Type B pancreatic cell (in vitro differentiated cells): ENCODE measurements around the gene TMEM220. TPM values are rescaled to one million over a fixed set of nuclear protein-coding genes. Genes with fewer than 3 reads are reported as not detected.

Experiments
- DNase-seq: peaks from one replicate; pipeline ENCODE4 v3.0.0; 2021; ENCODE audit warnings: mixed read lengths; ENCODE audit not compliant: unreplicated experiment; ENCODE audit errors: extremely low spot score
- H3K27ac Mint-ChIP-seq: 2 replicates; pipeline ENCODE4 v1.8.0; 2021; ENCODE audit warnings: mild to moderate bottlenecking, mixed read lengths
- H3K27me3 Mint-ChIP-seq: 2 replicates; pipeline ENCODE4 v1.8.0; 2021; ENCODE audit warnings: mixed read lengths
- H3K36me3 Mint-ChIP-seq: 2 replicates; pipeline ENCODE4 v1.8.0; 2021; ENCODE audit warnings: mixed read lengths
- H3K4me1 Mint-ChIP-seq: one replicate; pipeline ENCODE4 v1.8.0; 2021; ENCODE audit warnings: mixed read lengths; ENCODE audit not compliant: unreplicated experiment
- H3K4me3 Mint-ChIP-seq: 2 replicates; pipeline ENCODE4 v1.8.0; 2021; ENCODE audit warnings: mild to moderate bottlenecking, mixed read lengths
- H3K9me3 Mint-ChIP-seq: 2 replicates; pipeline ENCODE4 v1.8.0; 2021; ENCODE audit warnings: mixed read lengths
- long read RNA-seq: library from polyadenylated mRNA; unstranded; transcript quantifications from one replicate; pipeline ENCODE4 v2.0.0, GENCODE V29; 2020
- total RNA-seq: library from RNA; stranded (reverse); gene quantifications from 2 replicates; pipeline ENCODE4 v1.2.1, GENCODE V29; 2021; ENCODE audit warnings: low replicate concordance
- TF ChIP-seq, protein P1 (sequence below): fragments of 200-600 bp; sonication (generic); conservative IDR thresholded peaks from 2 replicates; pipeline ENCODE4 v1.5.0; 2021; ENCODE audit warnings: antibody characterized with exemption, mild to moderate bottlenecking

TMEM220 gene
- 3.8 and 7.6 TPM in 2 replicates for total RNA-seq
- long read RNA-seq, transcript TMEM220-201 (6 exons, 3,106 nt) = major isoform, 12 of 20 reads
- long read RNA-seq, partial matches to known transcripts = 0 of 20 reads
- long read RNA-seq, other reads (novel, unspliced or antisense) = 4 of 20 reads

DNA sequence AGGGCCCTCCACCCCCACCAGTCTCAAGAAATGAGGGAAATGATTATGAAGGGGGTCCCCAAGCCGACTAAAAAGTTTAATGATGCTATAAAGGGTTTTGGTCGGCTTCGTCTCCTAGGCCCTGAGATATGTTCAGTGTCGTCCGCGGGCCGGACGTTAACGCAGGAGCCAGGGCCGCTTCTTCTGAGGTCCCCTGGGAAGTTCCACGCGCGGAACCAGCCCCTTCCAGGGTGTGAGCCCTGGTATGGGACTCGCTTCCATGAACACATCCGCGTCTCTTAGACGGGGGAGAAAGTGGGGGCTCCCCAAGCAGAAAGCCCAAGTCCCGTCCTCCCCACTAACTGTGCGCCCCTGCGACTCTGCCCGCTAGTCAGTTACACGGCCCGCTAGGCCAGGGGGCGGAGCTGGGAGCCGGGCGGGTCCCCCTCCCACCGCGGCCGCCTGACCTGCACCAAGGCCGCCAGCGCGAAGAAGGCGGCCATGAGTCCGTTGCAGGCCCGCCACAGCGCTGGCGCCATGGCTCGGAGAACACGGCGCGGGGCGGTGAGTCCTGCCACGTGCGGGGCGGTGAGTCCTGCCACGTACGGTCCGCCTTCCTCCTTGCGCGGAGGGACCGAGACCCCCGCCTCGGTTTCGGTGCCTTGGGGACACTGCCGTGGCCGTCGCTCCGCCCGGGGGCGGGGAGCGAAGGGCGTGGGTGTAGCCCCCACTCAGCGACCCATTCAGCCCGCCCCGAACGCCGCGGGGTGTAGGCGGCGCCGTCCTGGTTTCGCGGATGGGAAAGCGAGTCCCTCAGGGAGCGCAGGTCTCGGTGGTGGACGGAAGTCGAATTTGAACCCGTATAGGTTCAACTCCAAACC, at the start of gene TMEM220:
Gene TMEM220, minus strand, starts transcription at position 690 of the 860 bp plus-strand sequence. Its CDS starts 172 bp downstream, at position 518.
- Mint-ChIP-seq H3K4me3 (peak within 1 kb of the TSS; percentile 95), H3K27me3 (peaks cover 21% of the 10 kb centered on the region), H3K36me3 (no peaks in the 10 kb centered on the region), H3K9me3 (no peaks in the 10 kb centered on the region), H3K4me1 (peaks cover 9% of the 10 kb centered on the region), H3K27ac (peak within 1 kb of the TSS; percentile 90)
- DNase-seq = peak; percentile 80
- TF ChIP-seq, protein P1, sequence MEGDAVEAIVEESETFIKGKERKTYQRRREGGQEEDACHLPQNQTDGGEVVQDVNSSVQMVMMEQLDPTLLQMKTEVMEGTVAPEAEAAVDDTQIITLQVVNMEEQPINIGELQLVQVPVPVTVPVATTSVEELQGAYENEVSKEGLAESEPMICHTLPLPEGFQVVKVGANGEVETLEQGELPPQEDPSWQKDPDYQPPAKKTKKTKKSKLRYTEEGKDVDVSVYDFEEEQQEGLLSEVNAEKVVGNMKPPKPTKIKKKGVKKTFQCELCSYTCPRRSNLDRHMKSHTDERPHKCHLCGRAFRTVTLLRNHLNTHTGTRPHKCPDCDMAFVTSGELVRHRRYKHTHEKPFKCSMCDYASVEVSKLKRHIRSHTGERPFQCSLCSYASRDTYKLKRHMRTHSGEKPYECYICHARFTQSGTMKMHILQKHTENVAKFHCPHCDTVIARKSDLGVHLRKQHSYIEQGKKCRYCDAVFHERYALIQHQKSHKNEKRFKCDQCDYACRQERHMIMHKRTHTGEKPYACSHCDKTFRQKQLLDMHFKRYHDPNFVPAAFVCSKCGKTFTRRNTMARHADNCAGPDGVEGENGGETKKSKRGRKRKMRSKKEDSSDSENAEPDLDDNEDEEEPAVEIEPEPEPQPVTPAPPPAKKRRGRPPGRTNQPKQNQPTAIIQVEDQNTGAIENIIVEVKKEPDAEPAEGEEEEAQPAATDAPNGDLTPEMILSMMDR = no peak

DNA sequence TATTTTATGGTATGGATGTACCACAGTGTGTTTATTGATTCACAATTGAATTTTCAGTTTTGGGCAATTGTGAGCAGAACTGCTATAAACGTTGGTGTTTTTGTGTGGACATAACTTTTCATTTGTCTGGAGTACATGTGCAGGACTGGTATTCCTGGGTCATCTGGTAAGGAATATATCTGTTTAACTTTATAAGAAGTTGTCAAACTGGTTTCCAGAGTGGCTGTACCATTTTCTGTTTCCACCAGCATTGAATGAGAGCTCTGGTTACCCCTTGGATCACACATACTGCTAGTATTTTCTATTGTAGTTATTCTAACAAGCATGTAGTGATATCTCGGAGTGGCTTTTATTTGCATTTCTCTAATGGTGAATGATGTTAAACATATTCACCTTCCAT, 49.8 kb upstream of the TMEM220 start:
- Mint-ChIP-seq H3K9me3 (no peaks in the 10 kb centered on the region), H3K27me3 (no peaks in the 10 kb centered on the region), H3K4me3 (no peak overlapping the region), H3K4me1 (no peaks in the 10 kb centered on the region), H3K36me3 (no peaks in the 10 kb centered on the region), H3K27ac (peak overlapping the region; percentile 41)
- TF ChIP-seq, protein P1 = no peak
- no peak for DNase-seq

DNA sequence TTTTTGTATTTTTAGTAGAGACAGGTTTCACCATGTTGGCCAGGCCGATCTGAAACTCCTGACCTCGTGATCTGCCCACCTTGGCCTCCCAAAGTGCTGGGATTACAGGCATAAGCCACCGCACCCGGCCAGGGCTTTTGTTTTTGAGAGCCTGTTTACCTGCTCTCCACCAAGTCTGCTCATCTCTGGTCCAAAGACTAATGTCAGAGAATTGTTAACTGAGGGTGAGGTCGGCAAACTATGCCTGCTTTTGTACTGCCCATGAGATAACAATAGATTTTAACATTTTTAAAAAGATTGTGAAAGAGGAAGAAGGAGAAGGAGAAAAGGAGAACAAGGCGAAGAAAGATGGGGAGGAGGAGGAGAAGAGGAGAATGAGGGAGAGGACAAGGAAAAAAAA, 48.1 kb upstream of the TMEM220 start:
- H3K27me3 Mint-ChIP-seq = no peaks in the 10 kb centered on the region
- H3K4me3 Mint-ChIP-seq = no peak overlapping the region
- DNase-seq = no peak
- TF ChIP-seq, protein P1 = no peak
- H3K4me1 Mint-ChIP-seq = peaks cover 7% of the 10 kb centered on the region
- H3K27ac Mint-ChIP-seq = no peak overlapping the region
- no peaks in the 10 kb centered on the region for H3K9me3 Mint-ChIP-seq
- no peaks in the 10 kb centered on the region for H3K36me3 Mint-ChIP-seq

DNA sequence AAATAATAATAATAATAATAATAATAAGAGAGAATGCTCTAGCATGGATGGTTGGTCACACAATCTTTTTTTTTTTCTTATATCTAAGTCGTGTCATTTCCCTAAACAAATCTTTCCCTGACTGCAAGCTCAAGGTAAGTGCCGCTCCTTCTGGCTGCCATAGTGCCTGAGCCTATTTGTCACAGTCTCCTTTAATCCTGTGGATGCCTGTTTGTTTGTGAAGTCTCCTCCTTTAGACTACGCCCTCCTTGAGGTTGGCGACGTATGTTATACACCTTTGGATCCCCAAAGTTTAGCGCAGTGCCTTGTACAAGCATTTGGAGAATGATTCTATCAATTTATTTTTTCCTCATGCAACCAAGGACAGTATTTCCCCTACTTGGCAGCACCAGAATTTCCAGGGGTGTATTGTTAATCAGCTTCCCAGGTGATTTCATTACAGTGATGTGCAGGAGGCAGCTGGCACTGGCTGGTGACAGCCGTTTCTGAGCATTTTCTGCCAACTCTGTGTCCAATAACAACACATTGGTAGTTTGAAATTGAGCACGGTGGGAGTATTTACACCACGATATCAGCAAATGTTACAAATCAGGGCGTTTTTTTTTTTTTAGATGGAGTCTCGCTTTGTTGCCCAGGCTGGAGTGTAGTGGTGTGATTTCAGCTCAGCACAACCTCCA, 47.4 kb upstream of the TMEM220 start:
- H3K4me3 Mint-ChIP-seq = no peak overlapping the region
- TF ChIP-seq, protein P1 = no peak
- no peak overlapping the region for H3K27ac Mint-ChIP-seq
- no peak for DNase-seq
- H3K4me1 Mint-ChIP-seq = peaks cover 13% of the 10 kb centered on the region
- no peaks in the 10 kb centered on the region for H3K36me3 Mint-ChIP-seq
- H3K9me3 Mint-ChIP-seq = no peaks in the 10 kb centered on the region
- H3K27me3 Mint-ChIP-seq = no peaks in the 10 kb centered on the region

DNA sequence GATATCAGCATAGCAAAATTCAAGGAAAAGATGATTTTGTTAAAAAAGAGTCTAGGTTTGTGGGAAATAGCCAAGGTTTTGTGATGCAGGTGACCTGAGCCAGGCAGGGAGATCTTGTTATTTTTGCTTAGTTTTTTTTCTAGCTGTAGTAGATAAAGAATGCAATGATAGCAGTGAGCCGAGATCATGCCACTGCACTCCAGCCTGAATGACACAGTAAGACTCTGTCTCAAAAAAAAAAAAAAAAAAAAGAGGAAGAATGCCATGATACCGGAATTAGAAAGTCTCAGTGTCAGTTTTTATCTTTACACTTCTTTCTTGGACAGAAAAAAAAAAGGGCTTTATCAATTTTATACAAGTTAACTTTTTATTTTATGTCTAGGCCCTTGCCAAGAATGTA, 46.6 kb upstream of the TMEM220 start:
- TF ChIP-seq, protein P1 = no peak
- no peak overlapping the region for H3K27ac Mint-ChIP-seq
- no peaks in the 10 kb centered on the region for H3K27me3 Mint-ChIP-seq
- peaks cover 19% of the 10 kb centered on the region for H3K4me1 Mint-ChIP-seq
- DNase-seq = no peak
- no peaks in the 10 kb centered on the region for H3K36me3 Mint-ChIP-seq
- no peak overlapping the region for H3K4me3 Mint-ChIP-seq
- no peaks in the 10 kb centered on the region for H3K9me3 Mint-ChIP-seq
